NCI-H2196 treated with DMSO at 0.1 percent for 48 hours (cell line): Measurements from ENCODE around the gene FAM174B.

Source experiments
- DNase-seq: peaks from one replicate; lab custom pipeline; 2025; ENCODE audit not compliant: unreplicated experiment; lab: John Stamatoyannopoulos, UW

Gene FAM174B

DNA sequence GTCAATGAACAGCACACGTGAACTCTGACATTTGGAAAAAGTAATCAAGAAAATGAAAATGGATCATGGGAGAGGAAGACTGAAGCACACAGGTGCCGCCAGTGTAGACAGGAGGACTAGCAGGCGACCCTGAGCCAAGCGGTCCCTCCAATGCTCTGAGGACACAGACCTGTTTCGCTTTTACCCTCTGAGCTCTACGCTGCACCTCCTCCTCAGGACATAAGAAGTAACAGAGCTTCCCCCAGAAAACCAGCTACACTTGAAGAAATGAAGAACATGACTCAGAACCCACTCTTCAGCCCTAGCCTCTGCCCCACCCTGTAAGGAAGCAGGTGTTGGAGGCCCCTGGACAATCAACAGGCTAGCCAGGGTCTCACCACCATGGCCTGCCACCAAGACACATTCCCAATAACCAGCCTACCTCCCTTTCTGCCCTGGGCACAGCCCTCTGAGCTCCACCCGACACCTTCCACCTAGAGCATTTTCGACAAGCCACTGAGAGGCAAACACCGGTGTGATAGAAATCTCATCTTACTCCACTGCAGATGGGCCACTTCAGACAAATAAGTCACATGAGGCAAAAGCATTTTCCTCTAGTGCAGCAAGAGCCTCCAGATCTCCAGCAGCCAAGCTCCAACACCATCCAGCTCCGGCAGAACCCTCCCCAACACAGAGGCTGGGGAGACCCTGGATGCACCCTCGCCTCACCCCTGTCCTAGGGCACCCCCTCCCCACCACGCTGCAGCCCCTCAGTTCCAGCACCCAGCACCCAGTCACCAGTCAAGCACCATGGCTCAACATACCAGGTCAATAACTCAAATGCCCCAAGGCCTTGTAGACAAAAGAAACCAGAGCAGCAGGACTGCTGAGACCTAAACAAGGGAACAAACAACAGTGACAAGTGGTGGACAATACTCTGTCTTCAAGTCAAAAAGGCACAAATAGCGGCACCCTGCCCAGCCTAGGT lies 11.4 kb downstream of the FAM174B start:
- DNase-seq, result no peak

DNA sequence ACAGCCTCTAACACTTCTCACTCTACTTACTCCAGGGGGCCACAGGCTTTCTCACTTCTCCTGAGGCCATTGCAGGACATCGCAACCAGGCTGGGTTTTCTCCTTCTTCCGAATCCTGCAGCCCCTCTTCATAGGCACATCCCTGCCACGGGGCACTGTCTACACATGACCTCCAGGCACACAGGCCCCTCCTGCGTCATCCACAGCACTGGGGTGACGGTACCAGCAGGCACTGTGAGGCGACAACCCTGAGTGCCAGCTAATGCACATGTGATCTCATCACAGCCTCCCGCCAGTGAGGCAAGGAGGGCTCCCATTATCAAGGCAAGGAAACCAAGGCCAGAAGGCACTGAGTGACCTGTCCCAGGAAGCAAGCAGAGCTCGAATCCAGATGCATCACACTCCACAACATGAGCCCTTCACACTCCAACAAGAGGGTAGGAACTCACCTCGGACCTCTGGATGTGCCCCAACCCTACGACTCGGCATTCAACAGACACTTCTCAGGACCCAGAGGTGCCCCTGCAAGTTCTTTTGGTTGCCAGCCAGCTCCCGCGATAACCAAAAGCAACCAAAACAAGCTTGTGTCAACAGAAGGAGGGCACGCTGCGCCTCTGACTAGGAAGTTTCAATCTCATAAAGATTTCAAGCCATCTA lies 16.7 kb downstream of the FAM174B start:
- DNase-seq, result no peak

DNA sequence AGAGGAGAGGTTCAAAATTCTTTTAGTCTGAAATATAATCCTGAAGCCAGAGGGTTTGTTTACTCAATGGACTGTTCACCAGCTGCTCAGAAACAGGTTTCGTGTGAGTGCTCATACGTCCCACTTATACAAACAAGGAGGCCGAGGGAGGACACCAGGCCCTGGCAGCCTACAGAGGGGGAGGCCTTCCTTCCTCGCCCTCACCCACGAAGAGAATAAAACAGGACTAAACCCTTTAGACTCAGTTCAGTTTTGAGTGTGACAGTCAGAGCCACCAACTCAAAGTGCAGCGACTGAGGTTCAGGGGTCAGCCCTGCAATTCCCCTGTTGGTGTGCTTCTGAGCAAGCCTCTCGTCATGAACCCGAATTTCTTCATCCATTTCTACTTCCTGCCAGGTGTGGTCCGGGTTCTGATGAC lies 17.3 kb downstream of the FAM174B start:
- DNase-seq, result peak; percentile 69

DNA sequence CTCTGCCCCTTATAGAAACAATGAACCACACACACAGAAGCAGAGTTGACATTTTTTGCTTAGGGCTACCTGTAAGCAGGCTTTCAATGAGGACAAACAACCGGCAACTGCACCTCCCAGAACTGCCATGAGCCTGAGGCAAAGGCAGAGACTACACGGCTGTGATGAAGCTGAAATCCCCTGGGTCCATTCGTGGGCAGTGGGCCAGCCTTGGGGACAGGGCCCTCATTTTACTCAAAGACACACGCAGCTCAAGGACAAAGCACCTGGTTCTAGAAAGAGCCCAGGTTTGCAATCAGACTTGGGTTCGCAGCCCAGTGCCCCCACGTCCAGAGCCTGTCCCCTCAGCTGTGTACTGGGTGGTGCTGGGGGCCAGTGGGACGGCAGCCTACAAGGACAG lies 17.9 kb downstream of the FAM174B start:
- no peak for DNase-seq

DNA sequence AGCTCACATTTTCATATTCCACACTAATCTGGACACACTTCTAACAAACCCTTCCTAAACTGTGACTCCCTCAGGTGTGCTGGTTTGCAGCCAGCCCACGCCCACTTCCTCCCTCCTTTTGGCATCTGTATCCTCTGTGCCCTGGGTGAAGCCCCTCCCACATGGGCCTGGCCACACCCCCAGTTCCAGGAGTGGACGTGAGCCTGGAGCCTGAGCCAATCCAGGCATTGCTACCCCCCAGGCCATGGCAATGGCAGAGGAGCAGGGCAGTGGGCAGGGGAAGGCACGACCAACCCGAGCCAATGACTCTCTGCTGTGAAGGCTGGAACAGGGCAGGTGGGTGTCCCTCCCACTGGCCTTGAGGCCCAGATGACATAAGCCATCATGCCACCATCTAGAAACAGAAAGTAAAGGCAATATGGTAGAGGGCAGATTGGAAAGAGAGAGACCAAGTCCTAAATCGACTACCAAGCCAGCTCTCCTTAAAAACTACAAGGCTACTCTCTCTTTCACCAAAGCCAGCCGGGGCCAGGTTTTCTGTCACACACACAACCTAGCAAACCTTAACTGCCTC lies 18.6 kb downstream of the FAM174B start:
- DNase-seq, result peak; percentile 68

DNA sequence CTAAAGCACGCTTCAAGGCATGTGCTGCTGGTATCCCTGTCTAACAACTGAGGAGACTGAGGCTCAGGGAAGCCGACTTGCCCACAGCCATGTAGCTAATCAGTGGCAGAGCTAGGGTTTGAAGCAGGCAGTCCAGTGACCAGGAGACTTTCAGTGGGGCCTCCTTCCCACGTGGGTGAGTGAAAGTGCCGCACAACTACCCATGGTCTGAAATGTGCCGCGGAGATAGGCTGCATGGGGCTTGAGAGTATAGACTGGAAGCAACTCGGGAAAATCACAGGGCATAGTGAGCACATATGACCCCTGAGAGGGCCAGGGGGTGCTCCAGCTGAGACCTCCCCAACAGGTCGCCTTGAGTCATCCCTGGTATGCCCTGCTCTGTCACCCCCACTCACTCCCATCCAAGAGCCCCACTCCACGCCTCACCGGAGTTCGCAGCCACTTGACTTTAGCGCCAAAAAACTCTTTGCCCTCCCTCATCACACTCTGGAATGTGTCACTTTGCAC lies 19.1 kb downstream of the FAM174B start:
- no peak for DNase-seq

DNA sequence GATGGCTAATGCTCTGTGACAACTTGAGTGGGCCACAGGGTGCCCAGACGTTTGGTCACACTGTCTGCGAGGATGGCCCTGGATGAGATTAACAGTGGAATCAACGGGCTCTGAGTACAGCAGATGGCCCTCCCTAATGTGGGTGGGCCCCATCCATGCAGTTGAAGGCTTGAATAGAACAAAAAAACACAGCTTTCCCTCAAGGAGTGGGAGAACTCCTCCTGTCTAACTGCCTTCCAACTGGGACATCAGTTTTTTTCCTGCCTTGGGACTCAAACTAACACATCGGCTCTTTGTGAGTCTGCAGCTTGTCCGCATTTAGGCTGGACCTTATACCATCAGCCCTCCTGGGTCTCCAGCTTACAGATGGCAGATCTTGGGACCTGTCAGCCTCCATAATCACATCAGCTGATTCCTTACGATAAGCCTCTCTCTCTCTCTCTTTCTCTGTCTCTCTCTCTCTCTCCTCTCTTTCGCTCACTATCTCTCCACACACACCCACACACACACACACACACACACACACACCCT lies 20.8 kb downstream of the FAM174B start:
- DNase-seq, result no peak

DNA sequence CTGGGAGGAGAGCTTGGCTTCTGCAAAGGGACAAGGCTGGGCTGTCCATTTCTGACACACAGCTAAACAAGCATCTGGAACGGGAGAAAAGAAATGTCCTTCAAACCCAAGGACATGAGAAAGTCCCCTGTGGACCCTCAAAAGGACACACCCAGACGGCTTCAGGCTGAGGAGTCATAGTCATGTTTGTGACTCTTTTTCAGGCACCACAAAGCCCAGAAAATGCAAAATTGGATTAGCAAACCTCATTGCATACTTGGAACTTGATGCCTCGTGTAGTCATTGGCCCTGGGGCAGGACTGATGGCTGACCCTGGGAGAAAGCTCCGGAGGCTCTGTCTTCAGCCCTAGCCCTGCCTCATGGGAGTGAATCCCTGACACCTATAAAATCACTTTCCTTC lies 21.5 kb downstream of the FAM174B start:
- no peak for DNase-seq

DNA sequence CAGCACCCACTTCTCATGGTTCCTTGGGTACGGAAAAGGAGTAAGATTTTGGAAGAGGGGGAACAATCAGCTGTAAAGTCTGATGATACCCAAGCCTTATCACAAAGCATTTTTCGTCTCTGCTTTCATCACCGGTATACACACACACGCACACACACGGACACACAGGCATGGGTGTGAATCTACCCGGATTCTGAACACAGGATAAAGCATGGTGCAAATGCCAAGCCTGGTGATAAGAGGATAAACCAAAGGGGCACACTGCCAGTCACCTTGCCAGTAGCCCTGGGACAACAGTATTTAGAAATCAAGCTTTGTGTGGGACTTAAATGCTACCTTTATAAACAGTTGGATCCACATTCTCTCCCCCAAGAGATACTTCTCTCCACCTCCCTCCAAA lies 22.2 kb downstream of the FAM174B start:
- DNase-seq, result no peak

DNA sequence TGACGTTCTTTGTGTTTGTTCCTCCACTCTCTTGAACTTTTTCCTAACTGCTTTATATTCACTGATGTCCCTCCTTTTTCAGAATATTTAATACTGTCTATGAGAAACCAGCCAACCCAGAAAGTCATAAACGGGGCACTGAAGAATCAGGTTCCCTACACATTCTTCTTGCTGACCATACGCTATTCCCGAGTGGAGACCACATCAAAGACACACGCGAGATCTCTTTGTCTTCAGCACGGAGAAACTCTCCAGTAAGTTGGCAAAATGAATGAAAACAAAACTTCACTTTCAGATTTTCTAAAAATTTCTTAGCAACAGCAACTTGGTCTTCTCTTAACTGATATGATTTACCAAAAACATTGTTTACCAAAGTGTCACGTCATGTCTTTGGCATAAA lies 22.6 kb downstream of the FAM174B start:
- DNase-seq, result no peak

DNA sequence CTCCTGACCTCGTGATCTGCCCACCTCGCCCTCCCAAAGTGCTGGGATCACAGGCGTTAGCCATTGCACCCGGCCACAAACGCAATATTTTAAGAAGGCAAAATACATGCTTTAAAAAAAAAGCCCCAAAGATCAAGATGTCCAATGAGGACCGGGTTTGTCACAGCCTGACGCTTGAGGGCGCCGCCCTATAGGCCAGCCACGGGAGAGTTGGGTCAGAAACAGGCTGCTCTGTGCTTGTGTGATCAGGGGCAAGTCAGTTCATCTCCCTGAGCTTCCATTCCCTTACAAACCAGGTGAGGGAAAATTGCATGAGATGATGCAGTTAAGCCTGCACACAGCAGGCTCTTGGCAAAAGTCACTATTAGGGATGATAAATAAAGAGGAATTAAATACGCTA lies 23.9 kb downstream of the FAM174B start:
- DNase-seq, result no peak

DNA sequence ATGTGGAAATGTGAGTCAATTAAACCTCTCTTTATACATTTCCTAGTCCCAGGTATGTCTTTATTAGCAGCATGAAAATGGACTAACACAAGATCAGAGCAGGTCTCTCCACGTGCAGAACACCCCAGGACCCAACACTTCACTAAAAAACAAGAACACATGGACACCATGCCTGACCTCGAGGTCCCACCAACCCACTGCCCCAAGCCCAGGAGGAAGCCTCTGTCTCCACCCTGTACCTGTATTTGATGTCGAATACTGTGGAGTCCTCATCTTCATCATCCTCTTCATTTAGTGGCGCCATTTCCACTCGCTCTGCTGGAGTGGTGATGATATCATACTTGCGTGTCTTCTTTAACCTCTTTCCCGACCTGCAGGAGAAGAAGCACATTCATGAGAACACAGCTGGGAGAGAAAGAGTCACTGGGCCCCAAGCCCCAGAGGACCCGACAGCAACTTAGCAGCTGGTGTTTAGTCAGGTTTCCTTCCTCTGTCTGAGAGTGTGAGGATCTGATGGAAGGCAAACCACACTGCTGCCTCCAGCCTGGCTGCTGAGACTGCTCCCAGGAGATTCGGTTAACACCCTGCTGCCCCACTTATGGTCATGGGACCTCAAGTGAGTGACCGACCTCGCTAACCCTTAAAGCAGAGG lies 25.5 kb downstream of the FAM174B start:
- DNase-seq, result no peak

DNA sequence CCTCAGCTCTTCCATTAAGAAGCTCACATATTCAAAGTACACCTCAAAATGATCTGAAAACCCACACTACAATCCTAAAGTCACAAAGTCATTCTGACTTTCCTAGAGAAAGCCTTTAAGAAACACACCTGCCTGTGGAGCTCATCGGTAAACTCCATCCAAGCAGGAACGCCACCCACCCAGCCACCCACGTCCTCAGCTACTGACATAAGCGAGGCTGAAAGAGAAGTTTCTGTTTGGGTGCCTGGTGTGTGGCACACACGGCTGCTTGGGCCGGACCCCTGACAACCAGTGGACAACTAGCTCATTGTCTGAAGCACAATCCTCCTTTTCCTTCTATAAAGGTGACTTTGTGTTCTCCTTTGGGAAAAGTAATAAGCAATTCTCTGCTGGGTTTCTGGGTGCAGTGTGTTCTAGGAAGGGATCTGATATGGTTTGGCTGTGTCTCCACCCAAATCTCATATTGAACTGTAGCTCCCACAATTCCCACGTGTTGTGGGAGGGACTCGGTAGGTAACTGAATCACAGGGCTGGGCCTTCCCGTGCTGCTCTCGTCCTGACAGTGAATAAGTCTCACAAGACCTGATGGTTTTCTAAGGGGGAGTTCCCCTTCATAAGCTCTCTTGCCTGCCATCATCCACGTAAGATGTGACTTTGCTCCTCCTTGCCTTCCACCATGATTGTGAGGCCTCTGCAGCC lies 26.1 kb downstream of the FAM174B start:
- DNase-seq, result no peak

DNA sequence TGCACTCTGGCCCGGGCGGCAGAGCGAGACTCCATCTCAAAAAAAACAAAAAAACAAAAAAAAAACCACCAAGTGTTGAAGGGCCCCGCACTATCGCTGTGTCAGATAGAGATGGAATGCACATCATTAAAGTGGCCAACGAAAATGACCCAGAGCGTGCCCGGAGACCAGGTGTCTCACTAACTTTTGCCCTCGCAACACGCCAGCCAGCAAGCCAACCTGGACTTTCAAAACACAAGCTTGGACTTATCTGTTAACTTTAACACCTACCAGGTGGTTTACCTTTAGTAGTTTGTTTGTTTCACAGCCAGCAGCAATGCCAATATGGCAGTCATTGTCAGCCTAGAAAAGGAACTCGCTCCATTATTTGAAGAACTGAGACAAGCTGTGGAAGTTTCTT lies 28.6 kb downstream of the FAM174B start:
- no peak for DNase-seq

DNA sequence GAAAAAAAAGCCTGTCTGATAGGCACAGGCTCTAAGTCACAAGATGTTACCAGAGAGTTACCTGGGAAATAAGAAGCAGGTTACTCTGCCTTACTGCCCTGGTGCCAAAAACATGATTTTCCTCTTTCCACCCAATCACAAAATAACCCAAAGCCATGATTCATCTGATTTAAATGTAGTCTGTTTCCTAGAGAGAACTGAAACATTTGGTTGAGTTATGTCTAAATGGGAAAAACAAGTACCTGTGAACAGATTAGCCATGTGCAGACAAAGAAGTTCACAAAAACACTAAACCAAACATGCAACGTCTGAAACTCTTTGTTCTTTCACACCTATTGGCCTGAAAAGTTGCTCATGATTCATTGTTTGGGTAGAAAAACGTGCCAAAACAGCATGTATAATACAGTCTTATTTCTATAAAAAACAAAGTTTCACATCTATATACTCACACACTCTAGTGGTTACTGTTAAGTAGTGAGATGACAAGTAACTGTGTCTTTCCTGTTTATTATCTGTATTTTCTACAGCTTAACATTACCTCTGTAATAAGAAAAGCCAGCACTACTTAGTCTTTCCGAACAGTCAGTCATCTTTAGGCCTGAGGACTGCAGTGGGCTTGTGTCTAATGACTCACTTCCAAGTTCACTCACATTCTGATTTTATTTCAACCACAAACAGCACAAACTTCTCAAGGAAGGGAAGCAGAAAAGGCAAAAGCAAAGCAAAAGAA lies 30.2 kb downstream of the FAM174B start:
- no peak for DNase-seq

DNA sequence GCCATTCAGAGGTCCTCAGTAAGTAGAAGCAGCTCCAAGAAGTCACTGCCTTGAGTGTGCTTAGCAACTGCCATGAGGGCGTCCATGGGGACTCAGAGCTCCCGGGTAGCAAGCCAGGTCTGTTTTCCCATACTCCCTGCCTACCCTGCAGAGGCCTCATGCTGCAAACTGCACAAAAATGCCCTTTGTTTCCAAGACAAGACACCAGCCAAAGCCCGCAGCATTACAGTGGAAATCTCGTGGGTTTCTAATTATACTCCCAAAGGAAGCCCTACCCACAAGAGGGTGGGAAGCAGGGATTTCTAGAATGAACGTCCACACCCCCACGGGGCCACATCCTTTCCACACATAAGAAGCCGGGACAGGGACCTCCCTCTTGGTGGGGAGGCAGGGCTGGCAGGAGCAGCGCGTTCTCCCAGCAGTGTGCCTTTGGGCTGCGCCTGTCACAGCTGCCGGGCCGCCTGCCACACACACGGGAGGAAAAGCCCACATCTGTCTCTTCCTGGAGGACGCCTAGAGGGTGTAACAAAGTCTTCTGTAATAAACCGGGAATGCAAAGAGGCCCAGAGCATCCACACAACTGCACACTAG lies 31.1 kb downstream of the FAM174B start:
- DNase-seq, result no peak

DNA sequence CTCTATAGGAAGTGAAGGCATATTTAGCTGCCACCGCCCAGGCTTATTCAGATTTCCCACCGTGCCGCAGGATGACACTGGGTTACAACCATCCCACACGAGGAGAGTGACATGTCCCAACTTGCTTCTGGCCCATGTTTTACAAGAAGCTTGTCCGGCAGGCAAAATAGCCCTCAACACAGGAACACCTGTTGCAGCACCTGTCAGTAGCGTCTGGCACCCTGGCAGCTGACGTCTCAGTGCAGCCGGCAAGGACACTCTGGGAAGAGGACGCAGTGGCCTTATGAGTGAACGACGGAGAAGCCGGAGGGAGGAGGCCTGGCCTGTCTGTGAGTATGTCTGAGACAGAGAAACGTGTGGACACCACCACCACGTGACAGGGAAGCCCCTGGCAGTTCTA lies 32.1 kb downstream of the FAM174B start:
- peak; percentile 21 for DNase-seq

DNA sequence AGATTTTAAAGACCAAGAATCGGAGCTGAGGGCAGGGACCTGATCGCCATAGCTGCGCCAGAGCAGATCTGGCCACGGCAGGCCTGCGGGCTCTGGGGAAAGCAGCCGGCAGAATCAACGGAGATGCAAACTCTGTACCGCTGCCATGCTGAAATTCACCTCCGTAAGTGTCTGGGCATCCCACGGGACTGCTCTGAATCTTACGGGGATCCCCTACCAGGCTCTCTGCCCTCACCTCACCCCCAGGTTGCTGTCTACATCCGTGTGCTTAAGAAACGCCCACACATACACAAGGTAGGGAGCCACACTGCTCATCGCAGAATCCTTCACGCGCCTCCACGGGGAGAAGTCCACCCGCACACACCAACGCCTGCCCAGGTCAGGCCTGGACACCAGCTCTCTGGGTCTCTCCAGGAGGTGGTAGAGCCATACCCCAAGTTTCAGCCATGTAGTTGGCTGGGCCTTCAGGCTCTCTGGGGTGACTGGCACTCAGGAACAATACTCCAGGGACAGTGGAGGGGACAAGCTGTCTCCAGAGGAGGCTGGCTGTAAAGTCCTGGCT lies 33.5 kb downstream of the FAM174B start:
- no peak for DNase-seq

DNA sequence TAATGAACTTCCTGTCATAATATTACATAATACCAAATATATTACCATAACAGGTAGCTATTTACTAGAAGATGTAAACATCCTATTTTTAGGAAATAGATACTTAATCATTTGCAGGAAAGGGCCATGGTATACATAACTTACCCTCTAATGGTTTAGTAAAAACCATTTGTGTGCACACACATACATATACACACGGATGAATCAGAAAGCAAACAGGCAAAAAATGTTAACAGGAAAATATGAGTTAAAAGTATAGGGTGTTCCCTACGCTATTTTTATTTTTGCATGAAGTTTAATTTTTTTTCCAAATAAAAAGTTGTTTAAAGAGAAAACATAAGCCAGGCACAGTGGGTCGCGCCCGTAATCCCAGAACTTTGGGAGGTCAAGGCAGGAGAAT lies 34.6 kb downstream of the FAM174B start:
- no peak for DNase-seq
